CD14-positive monocyte (primary cell): ENCODE measurements around the gene TBC1D5. TPM values are rescaled to one million over a fixed set of nuclear protein-coding genes. Genes with fewer than 3 reads are reported as not detected.
"Not testable (repeated sequence)": the region's sequence is repeated elsewhere in the genome, so short reads cannot be mapped to it uniquely, and the experiment has no call there.

Source experiments
- DNase-seq, 3 donors: peaks; one replicate each; pipeline ENCODE4 v3.0.0-alpha.2; 2011 to 2022
- H2AFZ ChIP-seq: 2 replicates; pipeline ENCODE4 v1.6.0; 2012; ENCODE audit warnings: mild to moderate bottlenecking, low read depth, low read length, inconsistent platforms; ENCODE audit not compliant: insufficient read depth, poor library complexity, severe bottlenecking
- H3K27ac ChIP-seq, 2 donors: 1 replicate in 1 of 2; 2 replicates in 1 of 2; pipeline ENCODE4 v1.5.1; 2012 to 2013; ENCODE audit warnings: low read length in 2 of 2, control low read depth in 1 of 2, inconsistent platforms in 1 of 2, low read depth in 1 of 2, mild to moderate bottlenecking in 1 of 2
- H3K27me3 ChIP-seq, 2 donors: one replicate each; pipeline versions ENCODE4 v1.6.0 to v1.6.1; 2011 to 2013; ENCODE audit warnings: low read length in 2 of 2; ENCODE audit not compliant: control insufficient read depth in 2 of 2, insufficient read depth in 2 of 2
- H3K36me3 ChIP-seq, 2 donors: replicated peaks in 1 of 2; 1 replicate in 1 of 2; 2 replicates in 1 of 2; pipeline versions ENCODE4 v1.5.1 to v1.6.1; 2012 to 2013; ENCODE audit warnings: low read length in 2 of 2, control low read depth in 1 of 2, inconsistent platforms in 1 of 2, mild to moderate bottlenecking in 1 of 2; ENCODE audit not compliant: insufficient read depth in 2 of 2, control insufficient read depth in 1 of 2
- H3K4me1 ChIP-seq, 2 donors: 1 replicate in 1 of 2; 2 replicates in 1 of 2; pipeline versions ENCODE4 v1.5.1 to v1.6.1; 2012 to 2013; ENCODE audit warnings: low read length in 2 of 2, control low read depth in 1 of 2, inconsistent platforms in 1 of 2, mild to moderate bottlenecking in 1 of 2, moderate library complexity in 1 of 2; ENCODE audit not compliant: insufficient read depth in 2 of 2, control insufficient read depth in 1 of 2
- H3K4me2 ChIP-seq: replicated peaks from 2 replicates; pipeline ENCODE3; 2012; ENCODE audit warnings: low read length, moderate library complexity, mild to moderate bottlenecking; ENCODE audit not compliant: poor library complexity, severe bottlenecking; ENCODE audit errors: extremely low read depth
- H3K4me3 ChIP-seq, 3 experiments: fragments of 200-600 bp in 1 of 3; sonication (generic) in 1 of 3; replicated peaks in 1 of 3; 1 replicate in 2 of 3; 2 replicates in 1 of 3; pipeline ENCODE4 v1.5.1; 2011 to 2013; ENCODE audit warnings: low read length in 3 of 3, mild to moderate bottlenecking in 3 of 3, control low read depth in 2 of 3, low read depth in 2 of 3, inconsistent platforms in 1 of 3, moderate library complexity in 1 of 3
- H3K79me2 ChIP-seq: 2 replicates; pipeline ENCODE4 v1.6.0; 2012; ENCODE audit warnings: mild to moderate bottlenecking, control low read depth, inconsistent platforms, low read length, moderate library complexity; ENCODE audit not compliant: insufficient read depth
- H3K9ac ChIP-seq: 2 replicates; pipeline ENCODE4 v1.6.0; 2017; ENCODE audit warnings: low read length, mild to moderate bottlenecking; ENCODE audit not compliant: insufficient read depth, poor library complexity, severe bottlenecking
- H3K9me3 ChIP-seq, 2 donors: replicated peaks in 1 of 2; 1 replicate in 1 of 2; 2 replicates in 1 of 2; pipeline versions ENCODE4 v1.5.1 to v1.6.1; 2012 to 2013; ENCODE audit warnings: low read length in 2 of 2, control low read depth in 1 of 2; ENCODE audit not compliant: control insufficient read depth in 1 of 2, insufficient read depth in 1 of 2
- H4K20me1 ChIP-seq: 2 replicates; pipeline ENCODE4 v1.6.0; 2012; ENCODE audit warnings: mild to moderate bottlenecking, low read length, control low read depth, moderate library complexity; ENCODE audit not compliant: insufficient read depth
- H3K27ac Mint-ChIP-seq, 7 donors: one replicate each; pipeline ENCODE4 v1.8.0; 2020; ENCODE audit warnings: mild to moderate bottlenecking in 7 of 7, mixed read lengths in 7 of 7, moderate library complexity in 6 of 7, inconsistent platforms in 2 of 7
- H3K27me3 Mint-ChIP-seq, 3 donors: one replicate each; pipeline ENCODE4 v1.8.0; 2021 to 2022; ENCODE audit warnings: low read depth in 3 of 3, mild to moderate bottlenecking in 3 of 3, mixed read lengths in 3 of 3, moderate library complexity in 3 of 3, inconsistent platforms in 1 of 3
- H3K36me3 Mint-ChIP-seq, 2 donors: one replicate each; pipeline ENCODE4 v1.8.0; 2020; ENCODE audit warnings: mixed read lengths in 2 of 2, inconsistent platforms in 1 of 2, mild to moderate bottlenecking in 1 of 2
- H3K4me1 Mint-ChIP-seq: one replicate; pipeline ENCODE4 v1.8.0; 2020; ENCODE audit warnings: mild to moderate bottlenecking, mixed read lengths
- H3K4me3 Mint-ChIP-seq, 2 donors: one replicate each; pipeline ENCODE4 v1.8.0; 2020; ENCODE audit warnings: mild to moderate bottlenecking in 2 of 2, mixed read lengths in 2 of 2, moderate library complexity in 1 of 2
- H3K9me3 Mint-ChIP-seq, 7 donors: one replicate each; pipeline ENCODE4 v1.8.0; 2020 to 2022; ENCODE audit warnings: mixed read lengths in 7 of 7, mild to moderate bottlenecking in 6 of 7, moderate library complexity in 6 of 7, inconsistent platforms in 2 of 7
- CTCF ChIP-seq: fragments of 200-600 bp; IDR thresholded peaks from one replicate; pipeline ENCODE4 v1.8.0; 2022; ENCODE audit warnings: antibody characterized with exemption, mild to moderate bottlenecking
- WGBS: methylation state at CpG from one replicate; pipeline ENCODE4 v1.1.5; 2013; ENCODE audit warnings: missing lambda C conversion rate; ENCODE audit not compliant: insufficient coverage; 5-methylcytosine and 5-hydroxymethylcytosine counted together
- intact Hi-C, 2 donors: fragments of 100-400 bp; cut with micrococcal nuclease; formaldehyde crosslinking; loops; one replicate each; pipeline versions ENCODE4 v1.15.0 to v1.15.1; 2023
- polyA plus RNA-seq, 3 donors: library from polyadenylated mRNA; depleted of rRNA in 1 of 3; unstranded in 2 of 3; stranded (reverse) in 1 of 3; fragments of 300-500 nt in 2 of 3; fragments of >200 nt in 1 of 3; fragmentation: Illumina TruSeq in 2 of 3; gene quantifications; 1 replicate in 2 of 3; 2 replicates in 1 of 3; pipeline ENCODE4 v1.2.3, GENCODE V29; 2012 to 2021

The TBC1D5 gene
- polyA plus RNA-seq, 3 donors: 17.6 to 35.3 (median 21.0) TPM

GRCh38 chr3:17775073-17775472, 32.6 kb upstream of the TBC1D5 start:
- H4K20me1 ChIP-seq: no peaks in the 10 kb centered on the region
- Mint-ChIP-seq H3K4me3 (no peak overlapping the region), H3K4me1 (peaks cover 19% of the 10 kb centered on the region), H3K36me3 (no peaks in the 10 kb centered on the region), H3K27ac (no peak overlapping the region), H3K9me3 (peaks cover 0 to 16% (median 9%) of the 10 kb centered on the region in 7 donors), H3K27me3 (peaks cover 1 to 7% (median 2%) of the 10 kb centered on the region in 3 donors)
- H3K9ac ChIP-seq: no peak overlapping the region
- no peak overlapping the region for H2AFZ ChIP-seq
- intact Hi-C loops: no loop called here
- WGBS: 91% methylated on average over 6 of the region's 8 CpGs
- no peaks in the 10 kb centered on the region for H3K79me2 ChIP-seq
- peaks cover 5 to 10% of the 10 kb centered on the region in 2 donors for H3K4me1 ChIP-seq
- no peak overlapping the region for H3K27ac ChIP-seq
- DNase-seq: no peak
- H3K9me3 ChIP-seq: peaks cover 0 to 9% of the 10 kb centered on the region in 2 donors
- no peak overlapping the region for H3K4me2 ChIP-seq
- H3K4me3 ChIP-seq: no peak overlapping the region
- no peak for TF ChIP-seq CTCF
- no peaks in the 10 kb centered on the region for H3K36me3 ChIP-seq
- no peaks in the 10 kb centered on the region for H3K27me3 ChIP-seq

- H3K27me3 Mint-ChIP-seq, H3K27ac Mint-ChIP-seq, H3K4me2 ChIP-seq, H2AFZ ChIP-seq, H3K36me3 ChIP-seq, H3K4me3 Mint-ChIP-seq, H3K9ac ChIP-seq, H4K20me1 ChIP-seq, H3K27ac ChIP-seq, H3K9me3 ChIP-seq, intact Hi-C loops, H3K4me1 ChIP-seq, H3K27me3 ChIP-seq, DNase-seq, H3K36me3 Mint-ChIP-seq, H3K4me3 ChIP-seq, H3K79me2 ChIP-seq: not testable (repeated sequence)
- peaks cover 11% of the 10 kb centered on the region for H3K4me1 Mint-ChIP-seq
- 40% methylated on average over 10 of the region's 10 CpGs for WGBS
- peaks cover 0 to 16% (median 9%) of the 10 kb centered on the region in 7 donors for H3K9me3 Mint-ChIP-seq
Observed at GRCh38 chr3:17774180-17774910, 31.9 kb upstream of the TBC1D5 start.
